Measurements from ENCODE around the gene PRKN.

GRCh38 chr6:161349886-161350285, 1377.7 kb downstream of the PRKN start:
- TF ChIP-seq POLR2A (IDR thresholded peaks at IDR 0.05) (no peak), CTCF (IDR thresholded peaks at IDR 0.05) (no peak)
